Midbrain (tissue), 1 donor: ENCODE data around the gene DPYD.
"Not testable (repeated sequence)": the region's sequence is repeated elsewhere in the genome, so short reads cannot be mapped to it uniquely, and the experiment has no call there.

Experiments used
- DNase-seq: peaks from one replicate; lab custom pipeline; 2025; lab: John Stamatoyannopoulos, UW

Gene DPYD

GRCh38 chr1:97364086-97364485, 556.7 kb downstream of the DPYD start:
- DNase-seq = no peak

GRCh38 chr1:97356309-97356708, 564.5 kb downstream of the DPYD start:
- no peak for DNase-seq

GRCh38 chr1:97352936-97353382, 567.9 kb downstream of the DPYD start:
- DNase-seq = no peak

GRCh38 chr1:97351846-97352245, 569.0 kb downstream of the DPYD start:
- no peak for DNase-seq

GRCh38 chr1:97350662-97351061, 570.2 kb downstream of the DPYD start:
- no peak for DNase-seq

- no peak for DNase-seq
Observed at GRCh38 chr1:97350241-97350640, 570.6 kb downstream of the DPYD start.

- DNase-seq = not testable (repeated sequence)
Observed at GRCh38 chr1:97349794-97350193, 571.0 kb downstream of the DPYD start.

GRCh38 chr1:97348599-97349265, 572.1 kb downstream of the DPYD start:
- DNase-seq = no peak

- no peak for DNase-seq
Observed at GRCh38 chr1:97340951-97341350, 579.9 kb downstream of the DPYD start.

GRCh38 chr1:97338347-97338746, 582.5 kb downstream of the DPYD start:
- no peak for DNase-seq

GRCh38 chr1:97337250-97338030, 583.4 kb downstream of the DPYD start:
- no peak for DNase-seq

- no peak for DNase-seq
Observed at GRCh38 chr1:97334454-97334853, 586.4 kb downstream of the DPYD start.

GRCh38 chr1:97332716-97333115, 588.1 kb downstream of the DPYD start:
- no peak for DNase-seq

GRCh38 chr1:97331165-97331564, 589.7 kb downstream of the DPYD start:
- no peak for DNase-seq

- DNase-seq = no peak
Observed at GRCh38 chr1:97314685-97315084, 606.1 kb downstream of the DPYD start.

- DNase-seq = no peak
Observed at GRCh38 chr1:97308131-97308530, 612.7 kb downstream of the DPYD start.

- DNase-seq = no peak
Observed at GRCh38 chr1:97307568-97307967, 613.3 kb downstream of the DPYD start.

GRCh38 chr1:97307151-97307550, 613.7 kb downstream of the DPYD start:
- DNase-seq = no peak

- no peak for DNase-seq
Observed at GRCh38 chr1:97306504-97306903, 614.3 kb downstream of the DPYD start.

- DNase-seq = no peak
Observed at GRCh38 chr1:97304366-97304765, 616.5 kb downstream of the DPYD start.

- no peak for DNase-seq
Observed at GRCh38 chr1:97298966-97299365, 621.9 kb downstream of the DPYD start.

GRCh38 chr1:97297611-97298010, 623.2 kb downstream of the DPYD start:
- no peak for DNase-seq

GRCh38 chr1:97281962-97282361, 638.9 kb downstream of the DPYD start:
- DNase-seq = no peak
